T-helper 17 cell (primary cell): ENCODE measurements around the gene C3orf70. TPM values are rescaled to one million over a fixed set of nuclear protein-coding genes. Genes with fewer than 3 reads are reported as not detected.

Source experiments
- ATAC-seq: fragments of 150-1000 bp; cut with Tn5 transposase; 2 replicates; pipeline ENCODE4 v1.10.0; 2021; ENCODE audit warnings: mild to moderate bottlenecking, moderate library complexity
- DNase-seq, 3 donors: peaks; one replicate each; pipeline versions ENCODE4 v3.0.0 to v3.0.0-alpha.2; 2020 to 2021
- H3K9me3 ChIP-seq: one replicate; pipeline ENCODE4 v1.7.0; 2013; ENCODE audit warnings: low read length, mild to moderate bottlenecking; ENCODE audit not compliant: control insufficient read depth, poor library complexity, severe bottlenecking
- H3K27ac Mint-ChIP-seq: one replicate; pipeline ENCODE4 v1.8.0; 2022; ENCODE audit warnings: mild to moderate bottlenecking, moderate library complexity, mixed read lengths
- H3K27me3 Mint-ChIP-seq: one replicate; pipeline ENCODE4 v1.8.0; 2022; ENCODE audit warnings: mixed read lengths
- H3K36me3 Mint-ChIP-seq: one replicate; pipeline ENCODE4 v1.8.0; 2022; ENCODE audit warnings: low read depth, mixed read lengths
- H3K4me1 Mint-ChIP-seq: one replicate; pipeline ENCODE4 v1.8.0; 2022; ENCODE audit warnings: mild to moderate bottlenecking, mixed read lengths
- H3K4me3 Mint-ChIP-seq: one replicate; pipeline ENCODE4 v1.8.0; 2022; ENCODE audit warnings: mild to moderate bottlenecking, moderate library complexity, mixed read lengths
- total RNA-seq, 4 donors: library from RNA in 2 of 4; stranded (reverse) in 2 of 4; gene quantifications; one replicate each; pipeline ENCODE4 v1.2.3 and lab custom pipeline; 2022 to 2026

C3orf70 gene
- total RNA-seq, 2 donors from 2014 or later: 0.08 TPM; not detected in 1

- DNase-seq: no peak
- H3K4me1 Mint-ChIP-seq: no peaks in the 10 kb centered on the region
- peaks cover 2% of the 10 kb centered on the region for H3K36me3 Mint-ChIP-seq
- H3K27ac Mint-ChIP-seq: no peak overlapping the region
- no peaks in the 10 kb centered on the region for H3K9me3 ChIP-seq
- ATAC-seq: no peak
- H3K4me3 Mint-ChIP-seq: no peak overlapping the region
- peaks cover 53% of the 10 kb centered on the region for H3K27me3 Mint-ChIP-seq
Measured at GRCh38 chr3:185162634-185163033, 9.8 kb upstream of the C3orf70 start.

GRCh38 chr3:185161761-185162160 is 8.9 kb upstream of the C3orf70 start:
- H3K27me3 Mint-ChIP-seq: peaks cover 57% of the 10 kb centered on the region
- H3K27ac Mint-ChIP-seq: no peak overlapping the region
- ATAC-seq: no peak
- H3K4me1 Mint-ChIP-seq: no peaks in the 10 kb centered on the region
- H3K9me3 ChIP-seq: no peaks in the 10 kb centered on the region
- H3K4me3 Mint-ChIP-seq: no peak overlapping the region
- H3K36me3 Mint-ChIP-seq: peaks cover 2% of the 10 kb centered on the region
- DNase-seq: no peak

- peaks cover 4% of the 10 kb centered on the region for H3K4me1 Mint-ChIP-seq
- H3K36me3 Mint-ChIP-seq: peaks cover 2% of the 10 kb centered on the region
- no peak for DNase-seq
- peaks cover 34% of the 10 kb centered on the region for H3K27me3 Mint-ChIP-seq
- no peak overlapping the region for H3K27ac Mint-ChIP-seq
- ATAC-seq: no peak
- H3K4me3 Mint-ChIP-seq: no peak overlapping the region
- no peaks in the 10 kb centered on the region for H3K9me3 ChIP-seq
Measured at GRCh38 chr3:185157347-185157746, 4.5 kb upstream of the C3orf70 start.

GRCh38 chr3:185155678-185156077 is 2.8 kb upstream of the C3orf70 start:
- Mint-ChIP-seq H3K27ac (no peak overlapping the region), H3K27me3 (peaks cover 39% of the 10 kb centered on the region), H3K4me1 (peaks cover 5% of the 10 kb centered on the region), H3K36me3 (peaks cover 3% of the 10 kb centered on the region), H3K4me3 (no peak overlapping the region)
- ATAC-seq: no peak
- no peaks in the 10 kb centered on the region for H3K9me3 ChIP-seq
- DNase-seq: no peak

- H3K9me3 ChIP-seq: no peaks in the 10 kb centered on the region
- Mint-ChIP-seq H3K27ac (no peak overlapping the region), H3K4me3 (no peak overlapping the region), H3K4me1 (peaks cover 5% of the 10 kb centered on the region), H3K36me3 (peaks cover 3% of the 10 kb centered on the region), H3K27me3 (peaks cover 47% of the 10 kb centered on the region)
- DNase-seq (no peak), ATAC-seq (no peak)
Measured at GRCh38 chr3:185153861-185154629, 1.2 kb upstream of the C3orf70 start.

GRCh38 chr3:185153171-185153771 is 411 bp upstream of the C3orf70 start:
- Mint-ChIP-seq H3K4me1 (peaks cover 5% of the 10 kb centered on the region), H3K27me3 (peaks cover 40% of the 10 kb centered on the region), H3K27ac (no peak overlapping the region), H3K36me3 (peaks cover 2% of the 10 kb centered on the region), H3K4me3 (no peak overlapping the region)
- H3K9me3 ChIP-seq: no peaks in the 10 kb centered on the region
- DNase-seq (no peak), ATAC-seq (peak; percentile 21)

GRCh38 chr3:185151964-185152409 is 873 bp downstream of the C3orf70 start:
- Mint-ChIP-seq H3K4me3 (peak overlapping the region; percentile 76), H3K27ac (no peak overlapping the region), H3K4me1 (peaks cover 5% of the 10 kb centered on the region), H3K36me3 (peaks cover 2% of the 10 kb centered on the region), H3K27me3 (peaks cover 34% of the 10 kb centered on the region)
- DNase-seq: no peak
- ATAC-seq: no peak
- H3K9me3 ChIP-seq: no peaks in the 10 kb centered on the region

- H3K4me3 Mint-ChIP-seq: peak overlapping the region; percentile 47
- ATAC-seq: no peak
- DNase-seq: no peak
- no peak overlapping the region for H3K27ac Mint-ChIP-seq
- peaks cover 28% of the 10 kb centered on the region for H3K27me3 Mint-ChIP-seq
- no peaks in the 10 kb centered on the region for H3K9me3 ChIP-seq
- H3K4me1 Mint-ChIP-seq: peaks cover 5% of the 10 kb centered on the region
- peaks cover 2% of the 10 kb centered on the region for H3K36me3 Mint-ChIP-seq
Measured at GRCh38 chr3:185151101-185151963, 1.5 kb downstream of the C3orf70 start.

- peaks cover 28% of the 10 kb centered on the region for H3K27me3 Mint-ChIP-seq
- DNase-seq (no peak), ATAC-seq (no peak)
- no peak overlapping the region for H3K27ac Mint-ChIP-seq
- peak overlapping the region; percentile 47 for H3K4me3 Mint-ChIP-seq
- no peaks in the 10 kb centered on the region for H3K9me3 ChIP-seq
- H3K4me1 Mint-ChIP-seq: peaks cover 5% of the 10 kb centered on the region
- peaks cover 2% of the 10 kb centered on the region for H3K36me3 Mint-ChIP-seq
Measured at GRCh38 chr3:185150561-185150960, 2.3 kb downstream of the C3orf70 start.

GRCh38 chr3:185149591-185149990 is 3.3 kb downstream of the C3orf70 start:
- no peak for DNase-seq
- Mint-ChIP-seq H3K36me3 (peaks cover 2% of the 10 kb centered on the region), H3K27me3 (peaks cover 28% of the 10 kb centered on the region), H3K4me1 (peaks cover 5% of the 10 kb centered on the region), H3K27ac (no peak overlapping the region), H3K4me3 (no peak overlapping the region)
- no peaks in the 10 kb centered on the region for H3K9me3 ChIP-seq
- ATAC-seq: no peak

GRCh38 chr3:185145511-185145910 is 7.3 kb downstream of the C3orf70 start:
- peaks cover 19% of the 10 kb centered on the region for H3K27me3 Mint-ChIP-seq
- no peak for DNase-seq
- no peak for ATAC-seq

GRCh38 chr3:185144784-185145183 is 8.1 kb downstream of the C3orf70 start:
- H3K4me3 Mint-ChIP-seq: no peak overlapping the region
- DNase-seq (no peak), ATAC-seq (no peak)
- no peaks in the 10 kb centered on the region for H3K4me1 Mint-ChIP-seq
- H3K36me3 Mint-ChIP-seq: no peaks in the 10 kb centered on the region
- H3K9me3 ChIP-seq: no peaks in the 10 kb centered on the region
- no peak overlapping the region for H3K27ac Mint-ChIP-seq
- peaks cover 14% of the 10 kb centered on the region for H3K27me3 Mint-ChIP-seq

More at GRCh38 chr3:185145511-185145910, 7.3 kb downstream of the C3orf70 start:
- H3K9me3 ChIP-seq: no peaks in the 10 kb centered on the region
- Mint-ChIP-seq H3K4me3 (no peak overlapping the region), H3K36me3 (no peaks in the 10 kb centered on the region), H3K27ac (no peak overlapping the region), H3K4me1 (no peaks in the 10 kb centered on the region)

GRCh38 chr3:185137821-185138220 is 15.0 kb downstream of the C3orf70 start:
- DNase-seq (no peak), ATAC-seq (no peak)
- Mint-ChIP-seq H3K4me3 (no peak overlapping the region), H3K4me1 (no peaks in the 10 kb centered on the region), H3K36me3 (no peaks in the 10 kb centered on the region), H3K27ac (no peak overlapping the region), H3K27me3 (peaks cover 27% of the 10 kb centered on the region)
- no peaks in the 10 kb centered on the region for H3K9me3 ChIP-seq
